Neutrophil (primary cell): Measurements from ENCODE around the gene TSPAN18.

Source experiments
- H3K27ac ChIP-seq: fragments of 200-600 bp; sonication (generic); 2 replicates; pipeline ENCODE4 v1.5.1; 2016; ENCODE audit warnings: mild to moderate bottlenecking, moderate library complexity
- H3K27me3 ChIP-seq: fragments of 200-600 bp; sonication (generic); 2 replicates; pipeline ENCODE4 v1.6.0; 2016; ENCODE audit warnings: mild to moderate bottlenecking
- H3K36me3 ChIP-seq: fragments of 200-600 bp; sonication (generic); 2 replicates; pipeline ENCODE4 v1.5.1; 2017
- H3K4me1 ChIP-seq, 2 experiments: fragments of 200-600 bp in 1 of 2; sonication (generic) in 1 of 2; 1 replicate in 1 of 2; 2 replicates in 1 of 2; pipeline versions ENCODE4 v1.5.1 to v1.6.1; 2013 to 2016; ENCODE audit warnings: low read depth in 1 of 2, low read length in 1 of 2, mild to moderate bottlenecking in 1 of 2, moderate library complexity in 1 of 2; ENCODE audit not compliant: control insufficient read depth in 1 of 2, insufficient read depth in 1 of 2
- H3K4me3 ChIP-seq, 2 experiments: fragments of 200-600 bp in 1 of 2; sonication (generic) in 1 of 2; 1 replicate in 1 of 2; 2 replicates in 1 of 2; pipeline ENCODE4 v1.5.1; 2013 to 2016; ENCODE audit warnings: low read depth in 1 of 2, low read length in 1 of 2, mild to moderate bottlenecking in 1 of 2, moderate library complexity in 1 of 2
- H3K9me3 ChIP-seq: fragments of 200-600 bp; sonication (generic); 2 replicates; pipeline ENCODE4 v1.5.1; 2016
- CTCF ChIP-seq: fragments of 200-600 bp; sonication (generic); IDR thresholded peaks from 2 replicates; pipeline ENCODE4 v1.5.1; 2016; ENCODE audit warnings: antibody characterized with exemption

Gene TSPAN18

GRCh38 chr11:44936951-44937543 is 210.3 kb downstream of the TSPAN18 start:
- Histone ChIP-seq H3K27ac (peak overlapping the region; percentile 41), H3K36me3 (peaks cover 95% of the 10 kb centered on the region), H3K4me3 (no peak overlapping the region), H3K9me3 (no peaks in the 10 kb centered on the region), H3K4me1 (peaks cover 32 to 38% of the 10 kb centered on the region in 2 experiments), H3K27me3 (no peaks in the 10 kb centered on the region)
- no peak for TF ChIP-seq CTCF

DNA sequence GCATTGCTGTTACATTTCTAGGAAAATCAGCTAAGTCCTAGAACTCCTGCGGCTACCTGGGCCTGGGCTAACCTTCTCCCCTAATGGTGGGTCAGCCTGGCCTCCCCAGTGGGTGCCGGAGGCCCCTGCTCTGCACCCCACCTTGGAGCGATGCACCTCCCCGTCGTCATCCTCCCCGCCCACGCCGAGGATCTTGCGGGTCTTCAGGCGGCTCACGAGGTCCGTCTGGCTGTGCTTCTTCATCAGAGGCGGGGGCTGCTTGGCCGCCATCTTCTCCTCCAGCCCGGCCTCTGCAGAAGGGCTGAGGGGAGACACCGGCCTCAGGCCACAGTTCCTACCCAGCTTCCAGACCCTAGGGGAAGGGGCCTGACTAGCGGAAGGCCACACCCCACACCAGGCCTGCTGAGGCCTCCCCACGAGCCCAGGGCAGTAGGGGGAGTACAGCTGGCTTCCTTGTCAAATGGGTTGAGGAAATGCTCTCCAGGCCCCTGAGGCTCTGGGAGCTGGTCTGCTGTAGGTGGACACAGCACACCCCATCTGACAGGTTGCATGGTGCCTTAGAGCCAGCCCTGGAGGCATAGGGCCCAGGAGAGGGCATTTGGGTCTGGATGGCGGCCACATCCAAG is 211.4 kb downstream of the TSPAN18 start:
- no peak overlapping the region for H3K27ac ChIP-seq
- H3K27me3 ChIP-seq: no peaks in the 10 kb centered on the region
- no peaks in the 10 kb centered on the region for H3K9me3 ChIP-seq
- TF ChIP-seq CTCF: no peak
- no peak overlapping the region for H3K4me3 ChIP-seq
- H3K36me3 ChIP-seq: peaks cover 85% of the 10 kb centered on the region
- H3K4me1 ChIP-seq: peaks cover 43 to 49% of the 10 kb centered on the region in 2 experiments

DNA sequence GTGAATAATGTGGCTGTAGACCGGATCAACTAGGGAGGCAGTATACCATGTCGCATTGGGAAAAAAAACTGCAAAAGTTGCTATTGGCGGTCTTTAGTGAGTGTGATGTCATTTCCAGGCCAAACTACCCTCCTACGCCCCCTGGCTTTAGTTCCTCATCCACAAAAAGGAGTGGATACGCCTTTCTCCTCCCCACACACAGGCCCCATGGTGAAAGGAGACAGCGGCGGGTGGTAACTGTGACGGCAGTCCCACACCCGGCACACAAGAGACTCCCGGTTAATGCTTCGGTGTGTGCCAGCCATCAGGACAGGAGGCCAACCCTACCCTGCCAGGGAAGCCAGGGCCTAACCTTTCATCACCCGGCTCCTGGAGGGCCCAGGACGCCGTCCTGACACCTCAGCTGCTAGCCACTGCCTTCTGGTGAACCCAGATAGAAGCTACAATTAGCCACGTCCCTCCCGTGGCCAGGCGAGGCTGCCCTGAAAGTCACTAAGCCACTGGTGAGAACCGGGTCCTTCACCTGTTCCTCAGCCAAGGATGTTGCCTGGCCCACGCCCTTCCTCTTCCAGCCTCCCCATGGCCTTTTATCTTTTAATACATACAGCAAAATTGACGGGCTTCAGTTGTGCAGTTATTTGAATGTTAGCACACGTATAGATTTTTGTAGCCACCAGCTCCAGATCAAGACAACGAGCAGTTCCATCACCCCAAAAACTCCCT is 213.1 kb downstream of the TSPAN18 start:
- no peak for TF ChIP-seq CTCF
- peaks cover 60 to 65% of the 10 kb centered on the region in 2 experiments for H3K4me1 ChIP-seq
- H3K27me3 ChIP-seq: no peaks in the 10 kb centered on the region
- H3K9me3 ChIP-seq: no peaks in the 10 kb centered on the region
- H3K4me3 ChIP-seq: peak overlapping the region in 1 of 2 experiments; percentile 4
- peak overlapping the region; percentile 64 for H3K27ac ChIP-seq
- H3K36me3 ChIP-seq: peaks cover 81% of the 10 kb centered on the region

DNA sequence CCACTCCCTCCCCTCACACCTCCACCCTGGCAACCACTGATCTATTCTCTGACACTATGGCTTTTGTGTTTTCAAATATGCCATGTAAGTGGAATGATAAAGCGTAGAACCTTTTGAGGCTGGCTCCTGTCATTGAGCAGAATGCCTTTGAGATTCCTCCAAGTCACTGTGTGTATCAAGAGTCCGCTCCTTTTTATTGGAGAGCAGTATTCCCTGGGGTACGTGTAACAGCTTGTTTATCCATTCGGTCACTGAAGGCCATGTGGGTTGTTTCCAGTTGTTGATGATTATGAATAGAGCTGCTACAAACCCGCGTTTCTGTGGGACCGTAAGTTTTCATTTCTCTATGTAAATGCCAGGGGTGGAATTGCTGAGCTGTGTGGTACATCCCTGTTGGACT is 213.6 kb downstream of the TSPAN18 start:
- H3K4me1 ChIP-seq: peaks cover 66 to 69% of the 10 kb centered on the region in 2 experiments
- H3K36me3 ChIP-seq: peaks cover 81% of the 10 kb centered on the region
- TF ChIP-seq CTCF: no peak
- no peaks in the 10 kb centered on the region for H3K9me3 ChIP-seq
- peak overlapping the region; percentile 64 for H3K27ac ChIP-seq
- no peak overlapping the region for H3K4me3 ChIP-seq
- no peaks in the 10 kb centered on the region for H3K27me3 ChIP-seq

GRCh38 chr11:44940835-44941234 is 214.1 kb downstream of the TSPAN18 start:
- Histone ChIP-seq H3K36me3 (peaks cover 81% of the 10 kb centered on the region), H3K9me3 (no peaks in the 10 kb centered on the region), H3K27ac (peak overlapping the region; percentile 64), H3K4me3 (no peak overlapping the region), H3K27me3 (no peaks in the 10 kb centered on the region), H3K4me1 (peaks cover 70 to 74% of the 10 kb centered on the region in 2 experiments)
- no peak for TF ChIP-seq CTCF
